ENCODE results near the gene TSSK1B.

TSSK1B gene

DNA sequence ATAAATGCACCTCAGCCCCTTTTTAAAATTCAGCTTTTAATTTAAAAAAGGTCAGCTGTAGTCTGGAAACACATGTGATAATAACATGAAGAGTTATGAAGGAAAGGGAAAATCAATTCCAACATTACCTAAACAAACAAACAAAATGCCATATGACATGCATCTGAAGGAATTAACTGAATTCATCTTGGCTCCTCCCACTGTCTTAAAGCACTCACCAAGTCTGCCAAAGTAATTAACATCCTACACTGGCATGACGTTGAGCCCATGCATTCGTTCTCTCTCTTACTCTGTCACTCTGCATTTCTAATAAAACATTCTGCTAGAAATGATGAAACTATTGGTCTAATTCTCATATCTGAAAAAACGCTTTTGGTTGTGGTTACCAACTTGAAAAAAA lies 37.7 kb downstream of the TSSK1B start:
- no peak for DNase-seq

DNA sequence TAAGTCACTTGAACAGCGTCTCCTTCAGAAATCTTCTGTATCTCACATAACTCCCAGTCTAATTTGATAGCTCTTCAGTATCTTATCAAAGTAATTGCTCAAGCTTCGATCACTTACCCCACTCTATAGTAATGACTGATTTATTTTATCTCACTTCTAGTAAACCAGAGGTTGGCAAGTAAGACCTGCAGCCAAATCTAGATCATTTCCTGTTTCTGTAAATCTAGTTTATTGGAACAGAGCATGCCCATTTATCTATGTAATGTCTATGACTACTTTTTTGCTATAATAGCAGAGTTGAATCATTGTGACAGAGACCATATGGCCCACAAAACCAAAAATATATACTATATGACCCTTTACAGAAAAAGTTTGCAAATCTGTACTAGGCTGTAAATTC lies 40.1 kb downstream of the TSSK1B start:
- DNase-seq: no peak

DNA sequence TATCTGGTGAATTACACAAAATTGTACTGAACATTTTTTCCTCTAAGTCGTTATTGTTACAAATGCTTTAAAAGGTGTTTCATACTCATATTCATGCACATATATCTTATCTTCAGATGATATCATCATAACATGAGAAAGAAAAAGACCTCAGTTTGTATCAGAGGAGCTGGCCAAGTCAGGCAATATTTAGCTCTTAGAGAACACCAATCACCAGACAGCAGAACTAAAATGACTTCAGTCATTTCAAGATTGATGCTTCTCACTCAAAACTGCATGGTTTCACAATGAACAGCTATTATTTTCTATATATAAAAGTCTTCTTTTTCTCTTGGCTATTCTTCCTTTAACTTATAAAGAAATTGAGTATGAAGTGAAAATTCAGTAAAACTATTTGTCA lies 44.6 kb downstream of the TSSK1B start:
- no peak for DNase-seq

DNA sequence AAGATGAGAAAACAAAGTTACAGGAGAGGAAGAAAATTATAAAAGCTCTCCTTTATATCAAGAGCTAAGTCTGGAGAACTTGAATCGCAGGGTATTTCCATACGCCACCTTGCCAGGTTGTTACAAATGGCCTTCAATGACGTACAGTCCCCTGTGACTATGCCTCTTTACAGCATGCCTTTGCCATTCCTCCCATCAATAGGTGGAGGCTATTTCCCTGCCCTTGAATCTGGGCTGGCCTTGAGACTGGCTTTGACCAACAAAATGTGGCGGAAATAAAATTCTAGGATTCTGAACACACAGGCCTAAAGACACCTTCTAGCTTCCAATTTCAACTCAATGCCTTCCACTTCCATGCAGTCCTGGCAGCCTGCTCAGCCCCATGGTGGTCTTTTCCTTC lies 45.7 kb downstream of the TSSK1B start:
- DNase-seq: no peak

DNA sequence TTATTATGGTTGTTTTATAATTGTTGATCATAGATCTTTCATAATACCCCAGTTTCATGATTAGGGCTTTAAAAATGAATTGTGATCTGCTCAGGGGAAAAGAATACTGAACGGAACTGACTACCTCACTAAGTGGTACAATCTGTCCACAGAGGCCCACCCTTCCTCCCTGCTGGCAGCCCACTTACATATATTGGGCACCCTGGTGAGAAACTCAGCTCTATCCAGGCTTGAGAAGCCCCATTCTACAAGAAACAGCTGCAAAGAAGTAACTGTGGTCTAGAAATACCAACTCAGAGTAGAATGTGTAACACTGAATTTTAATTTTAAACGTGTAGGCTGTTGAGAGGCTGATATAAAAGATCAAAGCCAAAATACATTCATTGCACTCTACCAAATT lies 46.9 kb downstream of the TSSK1B start:
- DNase-seq: no peak

DNA sequence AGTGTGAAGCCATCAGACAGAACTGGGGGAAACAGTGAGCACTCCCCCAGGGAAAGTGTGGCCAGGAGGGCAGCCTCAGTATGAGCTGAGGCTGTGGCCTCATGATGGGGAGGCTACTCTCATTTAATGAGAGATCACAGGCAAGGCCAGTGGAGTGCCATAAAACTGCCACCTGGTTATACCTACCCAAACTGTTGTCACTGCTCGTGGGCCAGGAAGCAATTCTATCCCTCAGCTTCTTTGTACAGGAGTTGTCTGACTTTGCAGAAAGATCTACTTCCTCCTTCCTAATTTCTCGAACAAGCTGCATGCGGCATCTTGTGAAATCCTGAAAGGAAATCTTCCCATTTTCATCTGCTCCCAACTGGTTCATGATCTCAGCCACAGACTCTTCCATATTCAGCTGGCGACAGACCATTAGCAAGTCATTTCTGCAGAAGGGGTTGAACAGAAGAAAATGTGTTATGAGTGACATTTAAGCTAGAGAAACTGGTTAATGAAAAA lies 50.0 kb downstream of the TSSK1B start:
- no peak for DNase-seq

DNA sequence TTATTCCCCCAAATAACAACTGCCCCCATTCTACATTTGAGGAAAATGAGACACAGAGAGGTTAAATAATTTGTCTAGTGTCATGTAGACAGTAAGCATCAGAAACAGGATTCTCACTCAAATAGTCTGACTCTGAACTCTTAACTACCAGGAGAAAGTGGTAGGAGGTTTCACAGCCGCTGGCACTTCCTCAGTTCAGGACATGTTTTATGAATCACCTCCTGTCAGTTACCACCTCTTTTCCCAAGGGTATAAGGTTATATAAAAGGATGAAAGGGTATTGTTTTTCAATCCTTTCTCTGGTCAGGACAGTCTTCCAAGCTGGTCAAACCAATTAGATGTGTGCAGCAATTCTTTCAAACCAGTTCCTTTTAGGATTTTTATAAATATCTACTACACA lies 52.1 kb downstream of the TSSK1B start:
- no peak for DNase-seq
